ENCODE measurements around the gene FIG4.
"Not testable (repeated sequence)": the region's sequence is repeated elsewhere in the genome, so short reads cannot be mapped to it uniquely, and the experiment has no call there.

The FIG4 gene

DNA sequence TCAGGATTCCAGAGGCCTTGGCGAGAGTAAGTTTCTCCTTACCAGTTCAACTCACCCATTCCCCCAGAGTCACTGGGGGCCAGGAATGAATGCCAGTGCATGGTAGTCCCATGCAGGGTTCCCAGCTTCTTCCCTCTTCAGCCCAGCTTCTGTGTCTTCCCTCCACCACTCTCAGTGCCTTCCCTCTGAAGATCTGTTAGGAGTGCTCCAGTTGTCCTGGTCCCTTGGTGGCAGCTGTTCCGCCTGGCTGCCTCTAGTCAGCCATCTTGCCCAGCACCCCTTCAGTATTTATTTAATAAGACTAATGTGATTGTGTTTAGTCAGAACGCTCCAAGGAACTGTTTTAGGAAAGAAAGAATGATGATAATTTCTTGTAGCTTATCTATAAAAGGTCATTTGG lies 23.1 kb downstream of the FIG4 start:
- DNase-seq (ENCODE audit: low read depth, low spot score), result no peak
- no peak overlapping the region for H3K27ac ChIP-seq
- H3K9me3 ChIP-seq (ENCODE audit: low read depth, low read length), result no peaks in the 10 kb centered on the region
- no peaks in the 10 kb centered on the region for H3K36me3 ChIP-seq (ENCODE audit: insufficient read depth, low read length)
- TF ChIP-seq POLR2AphosphoS5 (IDR thresholded peaks at IDR 0.05; ENCODE audit: borderline replicate concordance, low read depth, low read length), result no peak
- TF ChIP-seq FOXP2 (optimal IDR thresholded peaks at IDR 0.05; ENCODE audit: control extremely low read depth, extremely low read length, insufficient read depth), result no peak
- TF ChIP-seq EZH2 (IDR thresholded peaks at IDR 0.05), result no peak
- H3K4me3 ChIP-seq, result no peak overlapping the region
- no peak overlapping the region for H3K9ac ChIP-seq (ENCODE audit: insufficient read length)

DNA sequence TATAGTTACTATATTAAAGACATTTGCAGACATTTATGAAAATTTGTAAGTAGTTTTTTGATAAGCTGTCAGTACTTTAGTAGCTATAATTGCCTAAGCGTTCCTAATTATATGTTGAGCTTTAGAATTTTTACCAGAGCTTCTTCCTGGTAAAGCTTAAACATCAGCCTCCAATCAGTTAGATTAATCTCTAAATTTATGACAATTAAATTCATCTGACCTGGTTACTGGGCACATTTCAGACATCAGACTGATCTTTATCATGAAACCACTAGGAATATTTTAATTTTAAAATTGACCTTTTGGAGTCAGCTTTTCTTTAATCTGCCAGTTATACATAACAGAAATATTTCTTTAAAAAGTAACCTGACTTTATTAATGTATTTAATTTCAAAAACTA lies 23.5 kb downstream of the FIG4 start:
- TF ChIP-seq FOXP2 (optimal IDR thresholded peaks at IDR 0.05; ENCODE audit: control extremely low read depth, extremely low read length, insufficient read depth) (no peak), POLR2AphosphoS5 (IDR thresholded peaks at IDR 0.05; ENCODE audit: borderline replicate concordance, low read depth, low read length) (no peak), EZH2 (IDR thresholded peaks at IDR 0.05) (no peak)
- DNase-seq (ENCODE audit: low read depth, low spot score), result no peak
- H3K9me3 ChIP-seq (ENCODE audit: low read depth, low read length), result no peaks in the 10 kb centered on the region
- no peak overlapping the region for H3K9ac ChIP-seq (ENCODE audit: insufficient read length)
- no peak overlapping the region for H3K27ac ChIP-seq
- H3K4me3 ChIP-seq, result no peak overlapping the region
- H3K36me3 ChIP-seq (ENCODE audit: insufficient read depth, low read length), result no peaks in the 10 kb centered on the region

DNA sequence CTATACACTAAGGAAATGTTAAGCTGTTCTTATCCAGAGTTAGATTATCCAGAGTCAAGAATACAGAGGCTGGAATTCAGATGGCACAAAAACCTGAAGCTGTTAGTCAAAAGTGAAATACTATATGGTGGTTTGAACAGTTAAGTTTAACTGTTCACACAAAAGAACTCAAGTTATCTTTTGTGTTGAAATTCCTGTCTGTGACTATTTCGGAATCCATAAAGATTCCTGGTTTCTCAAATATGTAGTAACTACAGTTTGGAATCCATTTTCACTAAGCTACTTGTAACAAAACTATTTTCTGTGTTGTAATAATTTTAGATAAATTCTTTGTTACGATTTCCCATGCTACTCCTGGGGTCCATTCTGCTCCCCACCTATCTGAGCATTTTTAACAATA lies 24.5 kb downstream of the FIG4 start:
- no peak overlapping the region for H3K4me3 ChIP-seq
- no peaks in the 10 kb centered on the region for H3K9me3 ChIP-seq (ENCODE audit: low read depth, low read length)
- TF ChIP-seq FOXP2 (optimal IDR thresholded peaks at IDR 0.05; ENCODE audit: control extremely low read depth, extremely low read length, insufficient read depth), result no peak
- no peak for TF ChIP-seq POLR2AphosphoS5 (IDR thresholded peaks at IDR 0.05; ENCODE audit: borderline replicate concordance, low read depth, low read length)
- DNase-seq (ENCODE audit: low read depth, low spot score), result no peak
- no peak overlapping the region for H3K27ac ChIP-seq
- no peaks in the 10 kb centered on the region for H3K36me3 ChIP-seq (ENCODE audit: insufficient read depth, low read length)
- H3K9ac ChIP-seq (ENCODE audit: insufficient read length), result no peak overlapping the region

DNA sequence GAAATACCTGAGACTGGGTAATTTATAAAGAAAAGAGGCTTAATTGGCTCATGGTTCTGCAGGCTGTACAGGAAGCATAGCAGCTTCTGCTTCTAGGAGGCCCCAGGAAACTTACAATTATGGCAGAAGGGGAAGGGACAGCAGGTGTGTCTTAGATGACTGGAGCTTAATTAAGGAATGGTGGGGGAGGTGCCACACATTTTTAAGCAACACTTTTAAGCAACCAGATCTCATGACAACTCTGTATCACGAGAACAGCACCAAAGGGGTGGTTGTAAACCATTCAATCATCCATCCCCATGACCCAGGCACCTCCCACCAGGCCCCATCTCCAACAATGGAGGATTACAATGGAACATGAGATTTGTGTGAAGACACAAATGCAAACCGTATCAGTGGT lies 26.9 kb downstream of the FIG4 start:
- H3K9ac ChIP-seq (ENCODE audit: insufficient read length), result no peak overlapping the region
- TF ChIP-seq EZH2 (IDR thresholded peaks at IDR 0.05) (no peak), POLR2AphosphoS5 (IDR thresholded peaks at IDR 0.05; ENCODE audit: borderline replicate concordance, low read depth, low read length) (no peak), FOXP2 (optimal IDR thresholded peaks at IDR 0.05; ENCODE audit: control extremely low read depth, extremely low read length, insufficient read depth) (no peak)
- no peak overlapping the region for H3K27ac ChIP-seq
- no peak for DNase-seq (ENCODE audit: low read depth, low spot score)
- H3K9me3 ChIP-seq (ENCODE audit: low read depth, low read length), result no peaks in the 10 kb centered on the region
- no peaks in the 10 kb centered on the region for H3K36me3 ChIP-seq (ENCODE audit: insufficient read depth, low read length)
- no peak overlapping the region for H3K4me3 ChIP-seq

DNA sequence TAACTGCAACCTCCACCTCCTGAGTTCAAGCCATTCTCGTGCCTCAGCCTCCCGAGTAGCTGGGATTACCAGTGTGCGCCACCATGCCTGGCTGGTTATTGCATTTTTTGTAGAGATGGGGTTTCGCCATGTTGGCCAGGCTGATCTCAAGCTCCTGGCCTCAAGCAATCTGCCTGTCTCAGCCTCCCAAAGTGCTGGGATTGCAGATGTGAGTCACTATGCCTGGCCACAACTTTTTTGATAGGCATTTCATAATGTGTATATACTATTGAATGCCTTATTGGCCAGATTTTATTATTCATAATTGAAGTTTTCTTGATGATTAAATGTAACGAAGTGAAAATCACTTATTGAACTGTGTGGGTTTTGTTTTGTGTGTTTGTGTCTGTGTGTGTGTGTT lies 27.9 kb downstream of the FIG4 start:
- DNase-seq (ENCODE audit: low read depth, low spot score), result no peak
- TF ChIP-seq POLR2AphosphoS5 (IDR thresholded peaks at IDR 0.05; ENCODE audit: borderline replicate concordance, low read depth, low read length) (no peak), EZH2 (IDR thresholded peaks at IDR 0.05) (no peak), FOXP2 (optimal IDR thresholded peaks at IDR 0.05; ENCODE audit: control extremely low read depth, extremely low read length, insufficient read depth) (no peak)
- Histone ChIP-seq H3K4me3 (no peak overlapping the region), H3K9me3 (ENCODE audit: low read depth, low read length) (no peaks in the 10 kb centered on the region), H3K36me3 (ENCODE audit: insufficient read depth, low read length) (no peaks in the 10 kb centered on the region), H3K27ac (no peak overlapping the region), H3K9ac (ENCODE audit: insufficient read length) (no peak overlapping the region)

DNA sequence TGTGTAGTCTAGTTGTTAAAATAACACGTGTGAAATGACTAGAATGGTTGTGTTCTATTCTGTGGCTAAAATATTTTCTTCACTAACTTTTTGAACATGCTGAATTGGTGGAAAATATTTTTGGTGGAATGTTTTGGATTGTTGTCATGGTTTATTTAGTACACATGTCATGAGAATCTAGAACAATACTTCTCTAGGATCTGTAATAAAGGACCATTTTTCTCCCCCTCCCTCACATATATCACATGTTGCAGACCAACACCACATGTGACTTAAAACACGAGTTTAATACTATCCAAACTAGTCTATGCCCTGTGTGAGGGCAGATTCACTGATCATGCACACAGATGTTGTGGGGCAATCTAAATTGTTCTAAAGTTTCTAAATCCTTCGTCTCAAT lies 29.2 kb downstream of the FIG4 start:
- DNase-seq (ENCODE audit: low read depth, low spot score), result no peak
- Histone ChIP-seq H3K27ac (no peak overlapping the region), H3K9me3 (ENCODE audit: low read depth, low read length) (no peaks in the 10 kb centered on the region), H3K36me3 (ENCODE audit: insufficient read depth, low read length) (peaks cover 3% of the 10 kb centered on the region; the same call in 1 of the 2 replicates), H3K4me3 (no peak overlapping the region), H3K9ac (ENCODE audit: insufficient read length) (no peak overlapping the region)
- no peak for TF ChIP-seq POLR2AphosphoS5 (IDR thresholded peaks at IDR 0.05; ENCODE audit: borderline replicate concordance, low read depth, low read length)
- TF ChIP-seq EZH2 (IDR thresholded peaks at IDR 0.05), result no peak
- TF ChIP-seq FOXP2 (optimal IDR thresholded peaks at IDR 0.05; ENCODE audit: control extremely low read depth, extremely low read length, insufficient read depth), result no peak

DNA sequence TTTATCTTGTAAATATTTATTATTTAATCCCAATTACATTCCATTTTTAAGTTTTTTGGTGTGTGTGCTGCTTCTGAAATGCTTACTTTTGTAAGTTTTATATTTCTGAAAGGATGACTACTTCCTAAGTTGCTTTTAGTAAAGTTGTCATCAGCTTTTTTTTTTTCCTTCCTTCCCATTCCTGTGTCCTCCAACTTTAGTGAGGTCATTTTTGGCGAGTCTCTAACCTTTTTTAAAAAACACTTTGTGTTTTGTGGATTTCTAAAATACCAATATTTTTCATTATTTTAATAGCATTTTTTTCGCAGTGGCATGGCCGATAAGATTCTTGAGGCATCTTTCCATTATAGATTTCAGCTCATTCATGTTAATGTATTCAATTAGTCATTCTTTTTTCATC lies 30.9 kb downstream of the FIG4 start:
- no peak for TF ChIP-seq FOXP2 (optimal IDR thresholded peaks at IDR 0.05; ENCODE audit: control extremely low read depth, extremely low read length, insufficient read depth)
- no peak for TF ChIP-seq EZH2 (IDR thresholded peaks at IDR 0.05)
- no peak for TF ChIP-seq POLR2AphosphoS5 (IDR thresholded peaks at IDR 0.05; ENCODE audit: borderline replicate concordance, low read depth, low read length)

DNA sequence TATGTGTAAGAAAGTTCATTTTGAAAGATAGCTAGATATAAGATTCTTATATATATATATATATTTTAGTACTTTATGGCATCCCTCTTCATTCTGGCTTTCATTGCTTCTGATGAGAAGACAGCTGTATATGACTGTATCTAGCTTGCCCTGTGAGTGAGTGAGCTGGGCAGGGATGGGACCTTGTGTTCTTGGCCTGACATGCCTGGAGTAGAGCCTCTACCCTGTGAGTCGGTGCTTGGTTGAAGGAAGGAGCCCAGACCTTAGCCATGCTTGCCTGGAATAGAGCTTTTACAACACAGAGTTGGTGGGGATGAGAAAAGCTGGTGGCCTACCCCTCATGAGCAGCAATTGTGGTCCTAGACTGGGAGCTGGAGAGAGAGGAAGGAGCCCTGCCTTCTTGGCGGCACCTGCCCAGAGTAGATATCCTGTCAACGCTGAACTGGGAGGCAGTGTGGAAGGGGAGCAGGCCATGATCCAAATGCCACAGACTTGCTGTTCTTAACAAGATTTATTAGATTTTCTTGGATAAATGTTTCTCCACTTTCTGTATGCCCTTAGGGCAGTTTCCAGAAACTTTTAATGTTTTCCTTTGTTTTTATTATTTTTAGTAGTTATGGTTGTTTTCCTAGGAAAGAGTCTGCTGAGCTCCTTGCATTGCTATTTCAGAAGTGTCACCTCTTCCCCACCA lies 31.6 kb downstream of the FIG4 start:
- H3K9ac ChIP-seq (ENCODE audit: insufficient read length), result no peak overlapping the region
- H3K4me3 ChIP-seq, result no peak overlapping the region
- no peak for DNase-seq (ENCODE audit: low read depth, low spot score)
- H3K36me3 ChIP-seq (ENCODE audit: insufficient read depth, low read length), result peaks cover 3% of the 10 kb centered on the region; the same call in 1 of the 2 replicates
- H3K9me3 ChIP-seq (ENCODE audit: low read depth, low read length), result no peaks in the 10 kb centered on the region
- no peak overlapping the region for H3K27ac ChIP-seq
- TF ChIP-seq POLR2AphosphoS5 (IDR thresholded peaks at IDR 0.05; ENCODE audit: borderline replicate concordance, low read depth, low read length), result no peak
- no peak for TF ChIP-seq FOXP2 (optimal IDR thresholded peaks at IDR 0.05; ENCODE audit: control extremely low read depth, extremely low read length, insufficient read depth)
- no peak for TF ChIP-seq EZH2 (IDR thresholded peaks at IDR 0.05)

More for the DNA sequence above, 30.9 kb downstream of the FIG4 start:
- no peak for DNase-seq (ENCODE audit: low read depth, low spot score)
- Histone ChIP-seq H3K9ac (ENCODE audit: insufficient read length) (no peak overlapping the region), H3K4me3 (no peak overlapping the region), H3K36me3 (ENCODE audit: insufficient read depth, low read length) (peaks cover 3% of the 10 kb centered on the region; the same call in 1 of the 2 replicates), H3K9me3 (ENCODE audit: low read depth, low read length) (no peaks in the 10 kb centered on the region), H3K27ac (no peak overlapping the region)

DNA sequence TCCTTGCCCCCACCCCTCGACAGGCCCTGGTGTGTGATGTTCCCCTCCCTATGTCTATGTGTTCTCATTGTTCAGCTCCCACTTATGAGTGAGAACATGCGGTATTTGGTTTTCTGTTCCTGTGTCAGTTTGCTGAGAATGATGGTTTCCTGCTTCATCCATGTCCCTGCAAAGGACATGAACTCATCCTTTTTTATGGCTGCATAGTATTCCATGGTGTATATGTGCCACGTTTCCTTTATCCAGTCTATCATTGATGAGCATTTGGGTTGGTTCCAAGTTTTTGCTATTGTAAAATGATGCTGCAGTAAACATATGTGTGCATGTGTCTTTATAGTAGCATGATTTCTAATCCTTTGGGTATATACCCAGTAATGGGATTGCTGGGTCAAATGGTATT lies 34.2 kb downstream of the FIG4 start:
- not testable (repeated sequence) for H3K4me3 ChIP-seq; H3K9me3 ChIP-seq (ENCODE audit: low read depth, low read length); H3K36me3 ChIP-seq (ENCODE audit: insufficient read depth, low read length); H3K9ac ChIP-seq (ENCODE audit: insufficient read length); DNase-seq (ENCODE audit: low read depth, low spot score); H3K27ac ChIP-seq

Data from SK-N-MC (cell line).